Ovary (tissue), 9 donors: ENCODE measurements around the gene USP48. TPM values are rescaled to one million over a fixed set of nuclear protein-coding genes. Genes with fewer than 3 reads are reported as not detected.
"Not testable (repeated sequence)": the region's sequence is repeated elsewhere in the genome, so short reads cannot be mapped to it uniquely, and the experiment has no call there.

ENCODE experiments used
- DNase-seq, 5 donors: peaks; one replicate each; pipeline ENCODE4 v3.0.0-alpha.2; 2019 to 2020
- H3K27ac ChIP-seq, 2 donors: fragments of 200-600 bp; one replicate each; pipeline versions ENCODE4 v1.5.1 to v1.8.0; 2019 to 2022
- H3K27me3 ChIP-seq: fragments of 200-600 bp; one replicate; pipeline ENCODE4 v1.8.0; 2022
- H3K36me3 ChIP-seq: fragments of 200-600 bp; sonication (generic); one replicate; pipeline ENCODE4 v1.5.1; 2019
- H3K4me1 ChIP-seq: one replicate; pipeline ENCODE4 v1.8.1; 2013; ENCODE audit warnings: mild to moderate bottlenecking, moderate library complexity; ENCODE audit not compliant: insufficient read depth
- H3K4me3 ChIP-seq: fragments of 200-600 bp; sonication (generic); one replicate; pipeline ENCODE4 v1.5.1; 2017
- H3K9me3 ChIP-seq, 2 donors: fragments of 200-600 bp in 1 of 2; sonication (generic) in 1 of 2; one replicate each; pipeline versions ENCODE4 v1.5.1 to v1.8.1; 2013 to 2019; ENCODE audit warnings: mild to moderate bottlenecking in 1 of 2, moderate library complexity in 1 of 2
- CTCF ChIP-seq, 3 donors: fragments of 450-650 bp in 2 of 3; fragments of 200-600 bp in 1 of 3; IDR thresholded peaks; one replicate each; pipeline versions ENCODE4 v1.5.1 to v1.8.0; 2016 to 2022; ENCODE audit warnings: antibody characterized with exemption in 3 of 3, mild to moderate bottlenecking in 1 of 3
- EP300 ChIP-seq: sonication (generic); formaldehyde crosslinking; IDR thresholded peaks from one replicate; pipeline ENCODE4 v1.6.1; 2017; ENCODE audit warnings: antibody characterized with exemption
- POLR2A ChIP-seq: fragments of 450-650 bp; IDR thresholded peaks from one replicate; pipeline ENCODE4 v1.6.1; 2017; ENCODE audit warnings: antibody characterized with exemption, mild to moderate bottlenecking, moderate library complexity
- WGBS, 3 donors: extraction: QIAGEN DNeasy Blood & Tissue Kit in 1 of 3; methylation state at CpG; one replicate each; pipeline versions ENCODE4 v1.1.5 to v1.1.7; 2013 to 2017; 5-methylcytosine and 5-hydroxymethylcytosine counted together
- intact Hi-C, 4 donors: fragments of 100-400 bp; cut with DNase I; formaldehyde crosslinking; loops; one replicate each; pipeline versions ENCODE4 v1.11.0 to v1.15.1; 2022 to 2023
- polyA plus RNA-seq, 2 donors: library from polyadenylated mRNA; stranded (reverse); fragments of 200-250 nt in 1 of 2; fragments of 350-450 nt in 1 of 2; fragmentation: Illumina TruSeq in 1 of 2; extraction: RNeasy Lipid Tissue Mini Kit (QIAGEN cat#74804) in 1 of 2; gene quantifications; one replicate each; pipeline ENCODE4 v1.2.3, GENCODE V29; 2013 to 2014
- total RNA-seq, 7 donors: library from RNA; depleted of rRNA in 2 of 7; stranded (reverse); fragments of >200 nt in 2 of 7; fragmentation: NEBNext Ultra II Directional in 3 of 7; extraction: Animal tissue kit (Norgen Biotek cat#: 25700) in 3 of 7; gene quantifications; one replicate each; pipeline versions ENCODE4 v1.1.0 to v1.2.4, GENCODE V29; 2016 to 2023
- donor health status: DM: no; HTN: no; CAD: no; lungs with moderate emphysema.
- donor health status: DM: no; HTN: no; CAD: no.
- donor health status: Bipolar disorder and iron deficiency.
- donor health status: DM: yes; HTN: yes; CAD: no.
- donor health status: DM: no; HTN: no; CAD: no.
- donor health status: DM: yes; HTN: yes; CAD: no.

USP48 gene
- total and polyA plus RNA-seq, 9 donors: 25.2 to 87.1 (median 60.6) TPM

GRCh38 chr1:21781815-21782348 lies 1.1 kb downstream of the USP48 start:
- no peak for DNase-seq
- Histone ChIP-seq H3K9me3 (no peaks in the 10 kb centered on the region), H3K27ac (peak overlapping the region in 1 of 2 donors; percentile 100), H3K27me3 (no peaks in the 10 kb centered on the region), H3K36me3 (no peaks in the 10 kb centered on the region), H3K4me1 (peaks cover 2% of the 10 kb centered on the region), H3K4me3 (peak overlapping the region; percentile 93)
- intact Hi-C loops: no loop called here
- TF ChIP-seq EP300: no peak
- TF ChIP-seq CTCF (IDR thresholded peaks at IDR 0.05): no peak
- TF ChIP-seq POLR2A: no peak
- 0 to 1% (median 0%) methylated on average over 17 of the region's 17 CpGs for WGBS, 3 donors

- Histone ChIP-seq H3K9me3 (no peaks in the 10 kb centered on the region), H3K4me3 (no peak overlapping the region), H3K36me3 (no peaks in the 10 kb centered on the region), H3K27ac (no peak overlapping the region), H3K27me3 (no peaks in the 10 kb centered on the region), H3K4me1 (peaks cover 4% of the 10 kb centered on the region)
- WGBS, 3 donors: 79 to 86% (median 86%) methylated on average over 12 of the region's 12 CpGs
- no peak for DNase-seq
- intact Hi-C loops: no loop called here
- TF ChIP-seq EP300 (no peak), CTCF (IDR thresholded peaks at IDR 0.05) (no peak), POLR2A (no peak)
Measured at GRCh38 chr1:21779613-21780521, 3.1 kb downstream of the USP48 start.

- Histone ChIP-seq H3K36me3 (no peaks in the 10 kb centered on the region), H3K9me3 (no peaks in the 10 kb centered on the region), H3K27ac (no peak overlapping the region), H3K27me3 (no peaks in the 10 kb centered on the region), H3K4me3 (no peak overlapping the region), H3K4me1 (peaks cover 4% of the 10 kb centered on the region)
- intact Hi-C loops: no loop called here
- DNase-seq: no peak
- 88 to 93% (median 89%) methylated on average over 2 of the region's 2 CpGs for WGBS, 3 donors
- TF ChIP-seq POLR2A (no peak), EP300 (no peak), CTCF (IDR thresholded peaks at IDR 0.05) (no peak)
Measured at GRCh38 chr1:21778405-21778727, 4.6 kb downstream of the USP48 start.

- H3K9me3 ChIP-seq, H3K27ac ChIP-seq, H3K4me1 ChIP-seq, DNase-seq, H3K36me3 ChIP-seq, H3K27me3 ChIP-seq, intact Hi-C loops, H3K4me3 ChIP-seq: not testable (repeated sequence)
- WGBS, 3 donors: 63 to 92% (median 76%) methylated on average over 5 of the region's 5 CpGs
Measured at GRCh38 chr1:21776925-21777324, 6.0 kb downstream of the USP48 start.

GRCh38 chr1:21775985-21776562 lies 6.9 kb downstream of the USP48 start:
- no peak for DNase-seq
- Histone ChIP-seq H3K27me3 (no peaks in the 10 kb centered on the region), H3K27ac (no peak overlapping the region), H3K36me3 (no peaks in the 10 kb centered on the region), H3K4me3 (no peak overlapping the region), H3K4me1 (peaks cover 1% of the 10 kb centered on the region), H3K9me3 (no peaks in the 10 kb centered on the region)
- TF ChIP-seq CTCF (IDR thresholded peaks at IDR 0.05) (no peak), POLR2A (no peak), EP300 (no peak)
- intact Hi-C loops: no loop called here
